NOMO-1 (cell line): ENCODE measurements around the gene BBIP1.

Source experiments
- DNase-seq, 2 experiments: peaks; one replicate each; lab custom pipeline; 2025; ENCODE audit not compliant: unreplicated experiment in 2 of 2; lab: John Stamatoyannopoulos, UW

BBIP1 gene

GRCh38 chr10:110864662-110865140 is 54.3 kb downstream of the BBIP1 start:
- peak; percentile 76 to 85 for DNase-seq

GRCh38 chr10:110863956-110864355 is 55.0 kb downstream of the BBIP1 start:
- no peak for DNase-seq

GRCh38 chr10:110863361-110863760 is 55.6 kb downstream of the BBIP1 start:
- peak in 1 of 2 experiments; percentile 29 for DNase-seq

GRCh38 chr10:110862961-110863360 is 56.0 kb downstream of the BBIP1 start:
- DNase-seq = no peak

- DNase-seq = peak; percentile 34 to 50
Observed at GRCh38 chr10:110861930-110862649, 56.9 kb downstream of the BBIP1 start.

GRCh38 chr10:110861476-110861875 is 57.5 kb downstream of the BBIP1 start:
- DNase-seq = no peak

- DNase-seq = peak in 1 of 2 experiments; percentile 38
Observed at GRCh38 chr10:110860576-110861241, 58.3 kb downstream of the BBIP1 start.

- DNase-seq = peak; percentile 94 to 95
Observed at GRCh38 chr10:110859973-110860376, 59.0 kb downstream of the BBIP1 start.

GRCh38 chr10:110859206-110859972 is 59.6 kb downstream of the BBIP1 start:
- DNase-seq = peak in 1 of 2 experiments; percentile 82

- no peak for DNase-seq
Observed at GRCh38 chr10:110858297-110858934, 60.6 kb downstream of the BBIP1 start.

GRCh38 chr10:110857265-110858171 is 61.5 kb downstream of the BBIP1 start:
- peak in 1 of 2 experiments; percentile 16 for DNase-seq

GRCh38 chr10:110853921-110854605 is 64.9 kb downstream of the BBIP1 start:
- DNase-seq = no peak

GRCh38 chr10:110852947-110853346 is 66.0 kb downstream of the BBIP1 start:
- DNase-seq = no peak

- DNase-seq = no peak
Observed at GRCh38 chr10:110852255-110852896, 66.6 kb downstream of the BBIP1 start.

GRCh38 chr10:110851020-110851612 is 67.9 kb downstream of the BBIP1 start:
- DNase-seq = peak; percentile 53 to 55

GRCh38 chr10:110850099-110850498 is 68.9 kb downstream of the BBIP1 start:
- DNase-seq = no peak
